GM21528 (cell line): Measurements from ENCODE around the gene FRMPD4.

Source experiments
- ATAC-seq: cut with Tn5 transposase; IDR thresholded peaks from one replicate; pipeline ENCODE4 v1.9.1; 2021; ENCODE audit warnings: mild to moderate bottlenecking, moderate library complexity; ENCODE audit not compliant: unreplicated experiment, low FRiP score

The FRMPD4 gene

DNA sequence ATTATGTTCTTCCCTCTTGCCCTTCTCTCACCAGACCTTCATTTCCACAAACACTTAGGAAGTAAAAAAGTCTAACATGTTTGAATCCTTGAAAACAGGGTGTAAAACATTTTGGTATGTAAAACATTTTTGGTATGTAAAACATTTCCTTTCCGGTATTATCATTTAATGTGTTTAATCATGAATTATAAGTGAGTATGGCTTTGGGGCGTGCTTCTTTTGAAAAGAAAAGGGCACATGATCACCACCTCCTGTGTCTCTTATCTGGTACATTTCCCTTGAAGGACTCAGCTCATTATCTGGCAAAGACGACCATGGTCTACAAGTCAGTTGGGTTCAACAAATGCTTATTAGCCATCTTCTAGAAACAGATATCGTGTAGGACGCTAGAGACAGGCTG is 283.6 kb downstream of the FRMPD4 start:
- no peak for ATAC-seq

DNA sequence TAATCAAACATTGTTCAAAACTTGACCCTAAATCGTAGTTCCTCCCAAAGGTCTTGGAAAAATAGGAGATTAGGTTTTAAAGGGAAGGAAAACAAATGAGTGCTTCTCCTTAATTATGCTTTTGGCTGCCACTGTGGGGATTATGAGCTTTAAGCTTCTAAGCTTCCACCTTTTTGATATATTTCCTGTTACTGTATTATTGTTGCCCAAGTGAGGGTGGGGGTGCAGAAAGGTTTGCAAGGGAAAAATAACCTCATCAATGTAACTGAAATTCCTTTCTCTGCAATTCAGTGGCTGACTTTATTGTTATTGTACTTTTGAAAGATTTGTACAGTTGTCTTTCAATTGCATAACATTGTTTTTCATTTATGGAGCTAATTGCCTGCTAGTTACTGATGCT is 285.1 kb downstream of the FRMPD4 start:
- no peak for ATAC-seq

DNA sequence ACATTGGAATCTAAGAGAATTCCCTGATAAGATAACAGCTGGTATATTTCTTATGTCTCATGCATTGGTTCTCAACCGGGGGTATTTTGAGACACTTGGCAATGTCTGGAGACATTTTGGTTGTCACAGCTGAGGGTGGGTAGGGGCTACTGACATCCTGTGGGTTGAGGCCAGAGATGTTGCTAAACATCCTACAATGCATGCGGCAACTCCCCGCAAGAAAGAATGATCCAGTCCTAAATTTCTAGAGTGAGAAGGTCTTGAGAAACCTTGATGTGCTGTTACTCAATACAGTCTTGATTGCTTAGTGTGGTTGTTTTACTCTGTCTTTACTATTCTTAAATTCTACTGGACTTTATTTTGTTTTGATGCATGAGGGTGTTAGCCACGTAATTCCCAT is 287.2 kb downstream of the FRMPD4 start:
- no peak for ATAC-seq

DNA sequence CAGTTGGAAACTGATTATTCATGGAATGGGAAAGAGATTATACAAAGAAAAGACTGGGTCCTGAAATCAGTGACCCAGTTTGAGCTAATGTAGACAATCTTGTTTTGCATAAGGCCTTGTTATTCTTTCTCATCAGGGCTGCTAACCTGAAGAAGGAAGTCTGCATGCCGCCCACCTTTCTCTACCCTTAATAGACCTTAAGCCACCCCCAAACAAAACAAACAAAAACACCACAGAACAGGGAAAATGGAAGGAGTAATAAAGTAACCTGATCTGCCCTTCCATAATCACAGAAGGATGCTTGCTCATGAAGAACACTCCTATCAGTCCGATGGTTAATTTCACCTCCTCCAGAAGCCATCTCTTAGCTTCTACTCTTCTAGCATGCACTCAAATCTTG is 288.1 kb downstream of the FRMPD4 start:
- no peak for ATAC-seq

DNA sequence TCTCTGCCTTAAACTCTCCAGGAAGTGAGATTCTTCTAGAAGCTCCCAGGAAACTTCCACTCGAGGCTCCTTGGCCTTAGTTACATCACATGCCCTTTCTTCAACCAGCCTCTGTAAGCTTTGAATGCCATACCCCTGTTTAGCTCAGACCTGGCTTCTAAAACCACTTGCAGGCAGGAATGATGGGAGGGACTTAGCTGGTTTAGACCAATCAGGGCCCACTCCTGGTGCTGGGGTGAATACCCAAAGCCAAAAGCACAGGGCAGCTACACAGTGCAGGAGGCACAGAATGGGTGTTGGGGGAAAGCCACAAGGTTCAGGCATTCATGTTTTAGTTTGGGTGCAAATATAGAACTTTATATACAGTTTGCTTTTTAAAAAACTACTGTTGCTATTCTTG is 296.2 kb downstream of the FRMPD4 start:
- no peak for ATAC-seq

DNA sequence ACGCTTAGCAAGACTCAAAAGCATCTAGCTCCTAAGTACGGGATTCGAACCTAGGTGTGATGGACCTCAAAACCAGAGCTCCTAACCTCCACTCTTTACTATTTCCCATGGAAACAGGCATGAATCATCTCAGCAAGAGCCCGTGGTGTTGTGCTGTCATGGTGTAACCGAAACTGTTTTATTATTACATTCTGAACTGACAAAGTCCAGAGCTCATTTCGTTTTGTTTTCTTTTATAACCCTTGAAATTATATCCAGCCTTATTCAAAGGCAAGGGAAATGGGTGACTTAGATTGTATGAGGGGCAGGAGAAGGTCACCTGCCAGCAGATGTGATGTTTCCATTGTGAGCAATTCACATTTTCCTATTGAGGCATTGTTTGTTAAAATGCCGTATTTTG is 301.1 kb downstream of the FRMPD4 start:
- no peak for ATAC-seq

DNA sequence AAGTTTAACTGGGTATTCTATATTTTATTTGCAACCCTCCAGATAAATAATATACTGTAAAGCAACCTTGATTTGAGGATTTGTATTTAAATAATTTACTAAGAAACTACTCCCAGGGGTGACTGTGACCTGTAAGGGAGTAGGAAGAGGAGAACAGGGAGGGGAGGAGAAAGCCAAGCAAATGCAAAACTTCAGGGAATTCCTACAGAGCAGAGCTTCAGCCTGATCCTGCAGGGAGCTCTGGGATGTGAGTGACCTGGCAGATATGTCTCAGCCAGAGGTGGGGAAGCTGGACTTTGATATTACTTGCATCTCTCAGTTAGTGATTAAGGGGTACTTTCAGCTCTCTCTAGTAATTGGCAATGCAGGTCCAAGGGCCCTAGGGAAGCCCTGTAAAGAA is 302.0 kb downstream of the FRMPD4 start:
- ATAC-seq, result no peak

DNA sequence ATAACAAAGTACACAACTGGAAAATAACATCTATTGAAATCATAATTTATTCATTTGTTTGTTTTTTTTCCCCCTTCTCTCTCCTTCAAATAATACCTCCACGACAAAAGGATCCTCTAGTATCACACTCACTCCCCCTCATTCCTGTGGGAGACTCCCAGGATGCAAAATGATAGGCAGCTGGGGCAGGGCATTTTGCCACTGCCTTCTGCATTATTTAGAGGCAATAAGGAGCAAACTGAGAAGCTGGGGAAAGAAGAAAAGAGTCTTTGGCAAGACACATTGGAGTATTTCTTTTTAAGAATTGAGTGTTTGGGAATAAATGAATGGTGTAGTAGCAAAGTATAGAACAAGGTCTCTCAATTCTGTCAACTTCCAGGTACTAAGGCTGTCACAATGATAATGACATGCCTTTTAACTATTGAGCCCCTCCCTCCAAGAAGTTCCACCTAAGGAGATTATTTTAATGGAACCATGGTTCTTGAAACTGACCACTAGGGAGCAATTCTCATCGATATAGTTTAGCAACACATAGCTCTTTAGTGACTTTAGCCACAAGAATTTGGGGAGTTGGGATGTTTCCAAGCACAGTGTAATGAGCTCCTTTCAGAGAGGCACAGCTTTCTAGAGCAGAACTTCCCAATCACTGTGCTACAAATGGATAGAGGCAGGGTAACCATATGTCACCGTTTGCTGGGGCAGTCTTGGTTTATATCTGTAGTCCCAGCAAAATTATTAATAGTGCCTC is 303.3 kb downstream of the FRMPD4 start:
- no peak for ATAC-seq

DNA sequence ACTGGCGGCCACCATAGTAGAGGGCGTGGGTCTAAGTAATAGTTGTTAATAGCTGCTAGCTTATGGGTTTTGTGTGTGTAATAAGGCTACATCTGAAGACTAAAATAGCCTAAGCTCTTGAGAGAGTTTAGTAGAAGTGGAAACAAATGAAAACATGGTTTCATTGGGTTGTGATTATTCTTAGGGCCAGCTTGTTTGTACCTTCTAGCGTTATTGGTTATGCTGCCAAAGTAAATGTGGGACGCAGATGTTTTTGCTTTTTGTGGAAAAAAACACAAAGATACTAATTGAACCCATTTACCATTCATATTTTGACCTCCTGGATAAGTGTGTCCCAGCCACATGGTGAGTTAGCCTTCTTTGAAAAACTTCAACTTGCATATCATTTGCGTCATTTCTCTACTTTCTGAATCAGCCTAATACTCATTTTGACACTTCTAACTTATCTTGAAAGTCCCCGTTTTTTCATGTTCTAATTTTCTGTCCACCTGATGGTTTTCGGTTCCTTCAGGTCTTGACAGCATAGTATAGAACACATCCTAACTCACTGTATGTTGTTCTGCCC is 305.3 kb downstream of the FRMPD4 start:
- peak; percentile 89 for ATAC-seq

DNA sequence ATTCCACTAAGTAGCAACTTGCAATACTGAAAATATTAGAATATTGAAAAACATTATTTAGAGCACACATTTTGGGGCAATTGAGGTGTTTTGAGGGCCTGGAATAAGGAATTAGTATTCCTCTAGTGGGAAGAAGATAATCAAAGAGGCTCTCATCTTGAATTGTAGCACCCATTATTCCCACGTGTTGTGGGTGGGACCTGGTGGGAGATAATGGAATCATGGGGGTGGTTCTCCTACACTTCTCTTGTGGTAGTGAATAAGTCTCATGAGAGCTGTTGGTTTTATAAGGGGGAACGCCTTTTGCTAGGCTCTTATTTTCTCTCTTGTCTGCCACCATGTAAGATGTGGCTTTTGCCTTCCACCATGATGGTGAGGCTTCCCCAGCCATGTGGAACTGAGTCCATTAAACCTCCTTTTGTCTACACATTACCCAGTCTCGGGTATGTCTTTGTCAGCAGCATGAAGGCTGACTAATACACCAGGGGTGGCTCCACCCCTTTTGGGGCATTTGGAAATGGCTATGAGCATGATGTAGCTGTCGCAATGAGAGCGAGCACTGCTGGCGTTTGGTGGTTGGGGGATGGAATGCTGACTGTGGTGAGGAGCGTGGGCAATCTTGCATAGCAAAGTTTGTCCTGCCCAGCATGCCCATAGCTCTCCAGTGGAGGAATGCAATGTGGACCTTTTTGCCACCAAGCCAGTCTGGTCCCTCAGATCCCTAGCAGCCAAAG is 308.2 kb downstream of the FRMPD4 start:
- ATAC-seq, result no peak

DNA sequence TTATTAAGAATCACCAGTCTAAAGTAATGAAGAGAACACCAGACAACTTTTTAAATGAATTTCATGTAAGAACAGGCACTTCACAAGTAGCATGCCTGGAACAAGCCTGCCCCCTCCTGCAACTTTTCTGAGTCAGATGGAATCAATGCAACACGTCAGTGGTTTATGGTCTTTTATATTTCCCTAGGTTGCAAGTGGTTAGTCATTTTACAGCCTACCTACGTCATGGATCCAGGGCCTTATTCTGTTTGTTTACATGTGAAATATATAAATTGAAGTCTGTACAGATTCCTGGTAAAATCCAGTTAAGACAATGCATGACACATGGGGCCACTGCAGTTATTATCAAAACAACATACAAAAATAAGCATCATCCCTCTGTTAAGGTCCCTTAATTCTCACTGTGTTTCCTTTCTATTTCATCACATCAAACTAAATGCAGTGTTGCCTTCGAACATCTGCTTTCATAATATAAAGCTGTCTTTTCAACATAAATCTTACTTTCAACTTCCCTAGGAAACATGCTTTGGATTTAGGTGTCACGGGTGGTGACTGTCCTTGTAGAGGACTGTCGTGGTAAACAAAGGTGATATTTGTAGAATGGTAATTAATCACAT is 309.3 kb downstream of the FRMPD4 start:
- no peak for ATAC-seq

DNA sequence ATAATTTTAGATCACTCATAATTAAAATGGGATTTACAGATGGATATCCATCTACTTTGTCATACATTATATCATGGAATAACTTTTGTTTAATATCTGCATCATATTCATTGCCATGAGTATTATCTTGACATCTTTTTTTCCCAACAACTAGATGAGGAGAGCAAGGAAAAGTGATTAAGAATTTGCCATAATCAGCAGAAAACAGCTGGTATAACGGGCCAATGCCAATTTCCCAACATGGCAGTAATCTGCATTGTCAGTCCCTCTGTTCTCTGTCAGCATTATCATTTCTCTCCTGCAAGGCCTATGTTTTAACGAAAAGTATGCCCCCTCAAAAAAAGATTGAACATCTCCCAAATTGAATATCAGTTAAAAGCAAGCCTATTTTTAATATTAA is 314.0 kb downstream of the FRMPD4 start:
- ATAC-seq, result no peak

DNA sequence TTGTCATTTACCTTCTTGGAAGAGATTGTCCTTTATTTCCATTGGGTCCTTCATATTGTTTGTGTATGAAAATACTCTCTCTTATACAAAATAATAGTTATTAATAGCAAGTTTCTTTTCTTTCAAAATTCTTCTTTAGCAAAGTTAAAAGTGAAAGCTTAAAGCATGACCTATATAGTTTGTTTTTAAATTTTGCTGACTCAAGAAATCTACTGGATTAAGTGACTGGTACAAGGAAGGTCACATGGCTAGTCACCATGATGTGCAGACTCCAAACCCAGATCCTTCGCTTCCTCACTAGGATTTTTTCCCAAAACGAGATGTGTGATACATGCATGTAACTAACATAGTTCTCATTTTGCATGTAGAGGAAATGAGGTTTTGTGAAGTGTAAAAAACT is 322.7 kb downstream of the FRMPD4 start:
- ATAC-seq, result no peak

DNA sequence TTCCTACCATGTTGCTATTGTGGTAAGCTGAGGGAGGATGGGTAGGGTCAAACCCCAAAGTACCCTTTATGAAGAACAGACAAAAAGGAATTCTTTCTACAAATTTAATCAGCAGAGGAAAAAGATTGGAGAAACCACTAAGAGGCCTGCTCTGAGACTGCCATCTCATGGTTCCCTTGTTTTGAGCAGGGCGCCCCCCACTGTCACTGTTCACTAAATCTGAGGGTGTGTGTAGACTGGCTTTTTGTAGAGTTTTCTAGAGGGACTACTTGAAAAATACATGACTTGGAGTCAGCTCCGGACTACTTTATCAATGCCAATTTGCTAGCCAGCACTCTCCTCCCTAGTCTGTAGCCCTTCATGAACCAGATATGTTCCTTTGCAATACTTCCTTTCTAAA is 324.8 kb downstream of the FRMPD4 start:
- ATAC-seq, result no peak

DNA sequence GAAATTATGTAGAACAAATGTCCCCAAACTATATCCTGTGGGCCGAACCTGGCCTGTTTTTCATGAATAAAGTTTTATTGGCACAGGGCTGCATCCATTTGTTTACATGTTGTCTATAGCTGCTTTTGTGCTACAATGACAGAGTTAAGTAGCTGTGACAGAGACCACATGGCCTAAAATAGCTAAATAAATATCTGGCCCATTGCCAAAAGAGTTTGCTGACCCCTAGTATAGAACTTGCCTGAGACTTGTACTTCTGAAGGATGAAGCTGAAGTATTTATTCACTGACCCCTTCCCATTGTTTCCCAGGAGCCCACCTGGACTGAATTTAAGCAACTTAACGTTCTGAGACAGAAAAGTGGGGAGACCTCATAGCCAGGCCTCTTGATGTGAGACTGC is 325.6 kb downstream of the FRMPD4 start:
- no peak for ATAC-seq

DNA sequence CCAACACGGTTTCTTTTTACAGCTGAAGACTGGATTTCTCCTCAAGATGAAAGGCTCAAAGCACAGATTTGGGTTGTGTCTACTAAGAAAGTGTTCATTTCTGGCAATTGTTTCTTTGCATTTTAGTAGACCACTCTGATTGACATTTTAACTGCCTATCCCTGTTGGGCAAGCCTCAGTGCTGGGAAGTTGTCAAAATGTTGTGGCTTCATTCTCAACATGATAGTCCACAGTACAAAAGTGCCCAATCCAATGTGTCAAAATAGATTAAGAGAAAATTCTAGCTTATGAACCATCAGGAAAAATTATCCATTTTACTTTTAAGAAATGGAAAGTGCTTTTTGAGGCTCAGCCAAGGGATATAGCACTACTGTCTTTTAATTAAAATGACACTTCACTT is 329.0 kb downstream of the FRMPD4 start:
- no peak for ATAC-seq

DNA sequence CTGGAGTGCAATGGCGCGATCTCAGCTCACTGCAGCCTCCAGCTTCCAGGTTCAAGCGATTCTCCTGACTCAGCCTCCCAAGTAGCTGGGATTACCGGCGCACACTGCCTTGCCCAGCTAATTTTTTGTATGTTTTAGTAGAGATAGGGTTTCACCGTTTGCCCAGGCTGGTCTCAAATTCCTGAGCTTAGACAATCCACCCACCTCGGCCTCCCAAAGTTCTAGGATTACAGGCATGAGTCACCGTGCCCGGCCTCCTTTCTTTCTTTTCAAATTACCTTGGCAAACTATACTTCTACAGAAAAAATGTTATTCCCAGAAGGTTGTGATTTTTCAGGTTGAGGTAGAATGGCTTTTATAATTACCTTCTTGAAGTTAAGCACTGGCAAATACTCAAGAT is 331.0 kb downstream of the FRMPD4 start:
- no peak for ATAC-seq

DNA sequence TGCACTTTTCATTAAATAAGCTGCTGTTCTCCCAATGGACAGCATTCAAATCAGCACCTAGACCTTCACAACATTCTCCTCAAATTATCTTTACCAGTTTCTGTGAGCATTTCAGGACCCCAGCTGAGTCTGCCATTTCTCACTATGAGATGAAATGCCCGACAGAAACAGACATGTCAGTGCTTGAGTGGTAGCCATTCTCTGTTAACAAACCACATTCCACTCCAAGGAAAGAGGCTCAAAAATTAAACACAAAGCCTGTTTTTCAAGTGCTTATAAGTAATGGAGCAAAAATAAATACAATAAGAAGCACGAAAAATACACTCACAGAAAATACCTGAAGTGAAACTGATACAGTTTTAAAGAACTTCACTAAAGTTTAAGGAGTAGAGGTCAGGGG is 332.8 kb downstream of the FRMPD4 start:
- no peak for ATAC-seq

DNA sequence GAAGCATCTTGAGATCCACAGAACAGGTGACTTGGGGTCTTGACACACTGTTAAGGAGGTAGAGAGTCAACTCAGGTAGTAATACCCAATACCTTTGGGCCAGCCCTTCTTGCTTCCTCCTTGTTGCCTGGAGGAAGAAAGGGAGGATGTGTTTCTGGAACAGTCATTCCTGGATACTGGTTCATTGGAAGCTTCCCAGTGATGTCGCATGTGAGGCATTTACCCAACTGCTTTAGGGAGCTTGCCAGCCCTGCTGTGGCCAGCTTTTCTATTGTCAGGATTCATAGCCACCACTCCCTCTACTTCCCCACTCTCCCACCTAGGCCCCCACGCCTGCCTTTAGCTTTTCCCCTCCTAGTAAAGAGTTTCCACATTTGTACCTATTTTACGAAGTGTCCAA is 342.7 kb downstream of the FRMPD4 start:
- ATAC-seq, result no peak

DNA sequence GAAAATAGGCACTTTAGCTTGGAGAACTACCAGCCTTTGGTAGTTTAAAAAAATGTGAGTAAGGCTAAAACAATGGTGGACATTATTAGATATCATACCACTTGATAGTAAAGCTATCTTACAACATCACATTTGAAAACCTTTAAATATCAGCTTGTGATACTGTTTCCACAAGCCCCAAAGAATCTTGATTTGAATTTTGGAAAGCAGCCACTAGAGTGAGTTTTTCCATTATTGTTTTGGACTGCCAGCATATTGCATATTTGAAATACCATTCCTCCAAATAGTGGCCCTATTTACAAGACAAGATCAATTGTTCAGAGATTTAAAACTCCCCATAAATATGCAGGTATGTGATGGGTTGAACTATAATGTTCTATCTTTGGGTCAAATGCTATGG is 349.9 kb downstream of the FRMPD4 start:
- ATAC-seq, result no peak

DNA sequence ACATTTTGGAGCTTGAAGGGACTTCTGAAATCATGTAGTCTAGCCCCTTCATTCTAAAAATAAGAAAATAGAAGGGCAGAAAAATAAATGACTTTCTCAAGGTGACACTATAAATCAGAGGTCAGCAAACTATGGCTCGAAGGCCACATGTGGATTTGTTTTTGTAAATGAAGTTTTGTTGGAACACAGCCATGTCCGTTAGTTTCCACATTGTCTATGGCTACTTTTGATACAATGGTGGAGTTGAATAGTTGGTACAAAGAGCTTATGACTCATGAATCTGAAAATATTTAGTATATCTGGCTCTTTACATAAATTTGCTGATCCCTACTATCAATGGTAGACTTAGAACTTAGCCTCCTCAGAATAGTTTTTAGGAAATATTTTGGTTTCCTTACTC is 350.5 kb downstream of the FRMPD4 start:
- no peak for ATAC-seq

DNA sequence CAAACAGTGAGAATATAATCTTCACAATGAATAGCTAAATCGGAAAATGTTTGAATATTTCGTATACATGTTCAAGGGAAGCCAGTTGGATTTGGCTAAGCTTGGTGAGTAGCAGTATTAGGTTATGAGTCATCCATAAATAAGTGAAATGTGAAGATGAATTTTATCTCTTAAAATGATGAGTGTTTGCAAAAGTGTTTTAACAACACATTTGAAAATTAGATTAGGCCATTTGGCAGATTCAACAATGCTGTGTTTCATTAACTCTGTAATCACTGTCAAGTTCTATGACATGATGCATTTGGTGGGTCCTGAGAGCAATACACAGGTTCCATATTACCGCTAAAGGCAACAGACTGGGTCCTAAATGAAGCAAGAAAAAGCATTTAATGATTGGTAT is 351.1 kb downstream of the FRMPD4 start:
- ATAC-seq, result no peak
